Right ventricle myocardium inferior (tissue), 1 donor: ENCODE data around the gene H2AZ2. TPM values are rescaled to one million over a fixed set of nuclear protein-coding genes. Genes with fewer than 3 reads are reported as not detected.
"Not testable (repeated sequence)": the region's sequence is repeated elsewhere in the genome, so short reads cannot be mapped to it uniquely, and the experiment has no call there.

Experiments
- ATAC-seq: fragments of 200-7000 bp; cut with Tn5 transposase; one replicate; pipeline ENCODE4 v1.9.1; 2020; ENCODE audit warnings: mild to moderate bottlenecking, moderate library complexity
- DNase-seq: peaks from one replicate; pipeline ENCODE4 v3.0.0; 2021; ENCODE audit errors: missing footprints
- intact Hi-C: fragments of 100-400 bp; cut with DNase I; formaldehyde crosslinking; loops from one replicate; pipeline ENCODE4 v1.11.0; 2022
- total RNA-seq: library from RNA; stranded (reverse); fragmentation: NEBNext Ultra II Directional; extraction: Animal tissue kit (Norgen Biotek cat#: 25700); gene quantifications from one replicate; pipeline ENCODE4 v1.2.1, GENCODE V29; 2021
- donor health status: DM: no; HTN: yes; CAD: no; lungs with severe emphysema.

H2AZ2 gene
- total RNA-seq, 1 donor from 2014 or later: 229 TPM

GRCh38 chr7:44876393-44876792 is 28.5 kb upstream of the H2AZ2 start:
- ATAC-seq (no peak), DNase-seq (no peak)
- intact Hi-C loops: no loop called here

GRCh38 chr7:44875241-44875640 is 27.4 kb upstream of the H2AZ2 start:
- no peak for DNase-seq
- intact Hi-C loops: no loop called here
- ATAC-seq: no peak

- ATAC-seq (no peak), DNase-seq (no peak)
- intact Hi-C loops: no loop called here
Measured at GRCh38 chr7:44872787-44873186, 24.9 kb upstream of the H2AZ2 start.

GRCh38 chr7:44871918-44872317 is 24.0 kb upstream of the H2AZ2 start:
- intact Hi-C loops, ATAC-seq, DNase-seq: not testable (repeated sequence)

GRCh38 chr7:44870780-44871179 is 22.9 kb upstream of the H2AZ2 start:
- intact Hi-C loops, ATAC-seq, DNase-seq: not testable (repeated sequence)

- ATAC-seq, DNase-seq, intact Hi-C loops: not testable (repeated sequence)
Measured at GRCh38 chr7:44870336-44870735, 22.4 kb upstream of the H2AZ2 start.

GRCh38 chr7:44867073-44867995 is 19.4 kb upstream of the H2AZ2 start:
- DNase-seq (no peak), ATAC-seq (no peak)
- intact Hi-C loops: no loop called here

- ATAC-seq, intact Hi-C loops: not testable (repeated sequence)
Measured at GRCh38 chr7:44861949-44862348, 14.1 kb upstream of the H2AZ2 start.

GRCh38 chr7:44858161-44858560 is 10.3 kb upstream of the H2AZ2 start:
- intact Hi-C loops: no loop called here
- no peak for DNase-seq
- no peak for ATAC-seq

More at GRCh38 chr7:44861949-44862348, 14.1 kb upstream of the H2AZ2 start:
- not testable (repeated sequence) for DNase-seq

GRCh38 chr7:44854644-44855364 is 6.9 kb upstream of the H2AZ2 start:
- DNase-seq (no peak), ATAC-seq (no peak)
- intact Hi-C loops: no loop called here

- no peak for ATAC-seq
- no peak for DNase-seq
- intact Hi-C loops: no loop called here
Measured at GRCh38 chr7:44853391-44853790, 5.5 kb upstream of the H2AZ2 start.

GRCh38 chr7:44852590-44852989 is 4.7 kb upstream of the H2AZ2 start:
- DNase-seq (no peak), ATAC-seq (no peak)
- intact Hi-C loops: no loop called here

GRCh38 chr7:44849885-44850544 is 2.1 kb upstream of the H2AZ2 start:
- ATAC-seq: no peak
- DNase-seq: no peak
- intact Hi-C loops: loop anchor here (5.0 to 10.0 kb wide), 2 partner anchors 103 to 355 kb away; partner anchors contain the start of genes NUDCD3 and ZMIZ2

- ATAC-seq: no peak
- no peak for DNase-seq
Measured at GRCh38 chr7:44849259-44849884, 1.5 kb upstream of the H2AZ2 start.

GRCh38 chr7:44847509-44847919 is 373 bp downstream of the H2AZ2 start:
- ATAC-seq: peak; percentile 80
- intact Hi-C loops: loop anchor here (2.0 to 10.0 kb wide), 4 partner anchors 51 to 353 kb away; partner anchors contain the start of genes NUDCD3, PPIA and ZMIZ2
- peak; percentile 91 for DNase-seq

More at GRCh38 chr7:44849259-44849884, 1.5 kb upstream of the H2AZ2 start:
- intact Hi-C loops: loop anchor here (5.0 to 10.0 kb wide), 2 partner anchors 102 to 355 kb away; partner anchors contain the start of genes NUDCD3 and ZMIZ2

GRCh38 chr7:44846816-44847508 is 925 bp downstream of the H2AZ2 start:
- intact Hi-C loops: loop anchor here (2.0 to 10.0 kb wide), 4 partner anchors 50 to 352 kb away; partner anchors contain the start of genes NUDCD3, PPIA and ZMIZ2
- no peak for ATAC-seq
- DNase-seq: no peak

- not testable (repeated sequence) for DNase-seq, ATAC-seq
- intact Hi-C loops: loop anchor here (2.0 to 10.0 kb wide), 4 partner anchors 50 to 352 kb away; partner anchors contain the start of genes NUDCD3, PPIA and ZMIZ2
Measured at GRCh38 chr7:44846390-44846789, 1.5 kb downstream of the H2AZ2 start.
